Myocyte (in vitro differentiated cells): ENCODE results near the gene TJAP1. TPM values are rescaled to one million over a fixed set of nuclear protein-coding genes. Genes with fewer than 3 reads are reported as not detected.

ENCODE experiments used
- DNase-seq: peaks from one replicate; pipeline ENCODE4 v3.0.0-alpha.2; 2012; ENCODE audit warnings: low read depth
- polyA plus RNA-seq: library from polyadenylated mRNA; unstranded; fragments of >200 nt; gene quantifications from one replicate; pipeline ENCODE4 v1.2.1, GENCODE V29; 2012; ENCODE audit warnings: missing spikeins
- total RNA-seq: library from RNA; depleted of rRNA; stranded (reverse); fragments of >200 nt; gene quantifications from 2 replicates; pipeline ENCODE4 v1.2.3, GENCODE V29; 2014

Gene TJAP1
- total RNA-seq: 26.7 and 39.6 TPM in 2 replicates
- 33.7 TPM for polyA plus RNA-seq

- DNase-seq: peak; percentile 88
Measured at GRCh38 chr6:43477235-43478007, at the start of gene TJAP1. Gene TJAP1, plus strand, starts transcription at chr6:43477570. Its CDS starts 21,432 bp downstream, at chr6:43499002.

GRCh38 chr6:43428112-43428570 lies 49.2 kb upstream of the TJAP1 start:
- no peak for DNase-seq

GRCh38 chr6:43428874-43429273 lies 48.5 kb upstream of the TJAP1 start:
- DNase-seq: no peak

GRCh38 chr6:43432009-43432945 lies 45.1 kb upstream of the TJAP1 start:
- DNase-seq: peak; percentile 28

- no peak for DNase-seq
Measured at GRCh38 chr6:43433148-43433547, 44.2 kb upstream of the TJAP1 start.

- DNase-seq: no peak
Measured at GRCh38 chr6:43434001-43434840, 43.1 kb upstream of the TJAP1 start.

GRCh38 chr6:43434943-43435342 lies 42.4 kb upstream of the TJAP1 start:
- no peak for DNase-seq

- DNase-seq: no peak
Measured at GRCh38 chr6:43435682-43436437, 41.5 kb upstream of the TJAP1 start.

- peak; percentile 88 for DNase-seq
Measured at GRCh38 chr6:43436577-43437282, 40.6 kb upstream of the TJAP1 start.

- DNase-seq: no peak
Measured at GRCh38 chr6:43437700-43438099, 39.7 kb upstream of the TJAP1 start.

GRCh38 chr6:43442935-43443334 lies 34.4 kb upstream of the TJAP1 start:
- DNase-seq: no peak

- no peak for DNase-seq
Measured at GRCh38 chr6:43444036-43444435, 33.3 kb upstream of the TJAP1 start.

- no peak for DNase-seq
Measured at GRCh38 chr6:43444582-43444981, 32.8 kb upstream of the TJAP1 start.

GRCh38 chr6:43445576-43445975 lies 31.8 kb upstream of the TJAP1 start:
- DNase-seq: no peak

GRCh38 chr6:43447604-43448003 lies 29.8 kb upstream of the TJAP1 start:
- DNase-seq: no peak

- DNase-seq: no peak
Measured at GRCh38 chr6:43448916-43449315, 28.5 kb upstream of the TJAP1 start.

- no peak for DNase-seq
Measured at GRCh38 chr6:43450699-43451131, 26.7 kb upstream of the TJAP1 start.

- DNase-seq: no peak
Measured at GRCh38 chr6:43451348-43451747, 26.0 kb upstream of the TJAP1 start.

- DNase-seq: no peak
Measured at GRCh38 chr6:43451939-43452338, 25.4 kb upstream of the TJAP1 start.

GRCh38 chr6:43452896-43453295 lies 24.5 kb upstream of the TJAP1 start:
- no peak for DNase-seq
